ENCODE measurements around the gene DFFA. TPM values are rescaled to one million over a fixed set of nuclear protein-coding genes. Genes with fewer than 3 reads are reported as not detected.

The DFFA gene
- total and polyA plus RNA-seq, 9 of the 15 experiments (the other 6 are each of a cell fraction or from before 2014, with no cell fraction given), result 39.6 to 74.8 (median 59.2) TPM

GRCh38 chr1:10415211-10415930, 57.0 kb downstream of the DFFA start (continued):
- TF ChIP-seq RREB1 (CRISPR knock-in tag; IDR thresholded peaks at IDR 0.05), result 0 out of 2 replicates have a peak, but pooled peaks have one; percentile 60
- TF ChIP-seq BRD9 (IDR thresholded peaks at IDR 0.05; ENCODE audit: low read depth, partially characterized antibody), result peak; percentile 68
- TF ChIP-seq HEY1 (CRISPR knock-in tag; IDR thresholded peaks at IDR 0.05; ENCODE audit: borderline replicate concordance), result no peak
- TF ChIP-seq TFE3 (CRISPR knock-in tag; IDR thresholded peaks at IDR 0.05), result no peak
- TF ChIP-seq AFF1 (IDR thresholded peaks at IDR 0.05; ENCODE audit: low read depth in 1 of 2, partially characterized antibody in 2 of 2), result peak; percentile 7 to 55
- no peak for TF ChIP-seq PHTF2 (CRISPR knock-in tag; IDR thresholded peaks at IDR 0.05)
- no peak for TF ChIP-seq CBX2 (IDR thresholded peaks at IDR 0.05; ENCODE audit: insufficient read depth, low read length, poor library complexity, severe bottlenecking)
- TF ChIP-seq YY1 (IDR thresholded peaks at IDR 0.05; ENCODE audit: borderline replicate concordance in 1 of 3, control insufficient read depth in 1 of 3, extremely low read depth in 1 of 3, insufficient read depth in 3 of 3, insufficient read length in 1 of 3, insufficient replicate concordance in 2 of 3, low read depth in 1 of 3, low read length in 2 of 3), result peak in 1 of 3 experiments; percentile 77
- no peak for TF ChIP-seq ZNF583 (CRISPR knock-in tag; IDR thresholded peaks at IDR 0.05)
- no peak for TF ChIP-seq CHD1 (IDR thresholded peaks at IDR 0.05; ENCODE audit: low read length)
- 0 out of 2 replicates have a peak, but pooled peaks have one; percentile 19 for TF ChIP-seq TARDBP (IDR thresholded peaks at IDR 0.05)
- no peak for TF ChIP-seq RFX7 (CRISPR knock-in tag; IDR thresholded peaks at IDR 0.05)
- TF ChIP-seq ZNF224 (CRISPR knock-in tag; IDR thresholded peaks at IDR 0.05), result no peak

All from K562 (cell line).